Measurements from ENCODE around the gene HSDL1. TPM values are rescaled to one million over a fixed set of nuclear protein-coding genes. Genes with fewer than 3 reads are reported as not detected.

HSDL1 gene
- polyA plus RNA-seq, 2 of the 4 experiments (the other 2 are of a cell fraction) = 17.9 to 24.9 TPM

DNA sequence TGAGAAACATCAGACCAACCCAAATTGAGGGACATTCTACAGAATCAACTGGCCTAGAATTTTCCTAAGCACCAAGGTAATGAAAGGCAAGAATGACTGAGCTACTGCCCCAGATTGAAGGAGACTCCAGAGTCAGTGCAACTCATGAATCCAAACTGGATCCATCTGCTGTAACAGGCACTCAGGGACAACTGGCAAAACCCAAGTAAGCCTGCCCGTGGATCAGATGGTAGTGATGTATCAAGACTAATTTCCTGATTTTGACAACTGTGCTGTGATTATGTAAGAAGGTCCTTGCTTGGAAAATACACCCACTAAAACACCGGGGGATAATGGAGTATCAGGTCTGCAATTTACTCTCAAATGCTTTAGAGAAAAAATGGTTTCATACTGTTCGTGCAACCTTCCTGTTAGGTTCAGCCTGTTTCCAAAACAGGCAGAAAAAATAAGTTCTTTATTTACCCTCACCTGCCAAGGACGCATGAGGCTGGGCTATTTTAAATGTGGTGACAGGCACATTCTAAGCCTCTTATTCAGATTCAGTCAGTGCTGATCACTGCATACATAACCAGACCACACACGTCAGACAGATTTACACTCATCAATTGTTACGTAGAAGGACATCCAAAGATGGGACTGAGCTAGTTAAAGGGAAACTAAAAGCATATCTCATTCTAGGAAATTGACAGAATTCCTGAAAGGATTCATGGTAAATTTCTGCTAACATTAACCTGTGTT is 35.2 kb downstream of the HSDL1 start:
- Histone ChIP-seq H3K4me3 (no peak overlapping the region), H3K27ac (no peak overlapping the region), H3K9me3 (no peaks in the 10 kb centered on the region), H3K4me2 (no peak overlapping the region), H3K4me1 (no peaks in the 10 kb centered on the region)
- no peak for DNase-seq (ENCODE audit: low read depth in 1 of 2, low spot score in 1 of 2)
- POLR2A ChIA-PET = no interaction called here
- TF ChIP-seq TP53 (CRISPR knock-in tag; IDR thresholded peaks at IDR 0.05) = no peak
- TF ChIP-seq FOSB (CRISPR knock-in tag; IDR thresholded peaks at IDR 0.05) = no peak
- TF ChIP-seq, protein P1, sequence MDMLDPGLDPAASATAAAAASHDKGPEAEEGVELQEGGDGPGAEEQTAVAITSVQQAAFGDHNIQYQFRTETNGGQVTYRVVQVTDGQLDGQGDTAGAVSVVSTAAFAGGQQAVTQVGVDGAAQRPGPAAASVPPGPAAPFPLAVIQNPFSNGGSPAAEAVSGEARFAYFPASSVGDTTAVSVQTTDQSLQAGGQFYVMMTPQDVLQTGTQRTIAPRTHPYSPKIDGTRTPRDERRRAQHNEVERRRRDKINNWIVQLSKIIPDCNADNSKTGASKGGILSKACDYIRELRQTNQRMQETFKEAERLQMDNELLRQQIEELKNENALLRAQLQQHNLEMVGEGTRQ (IDR thresholded peaks at IDR 0.05) = no peak
- TF ChIP-seq EHF (CRISPR knock-in tag; IDR thresholded peaks at IDR 0.05) = no peak
- TF ChIP-seq SMC3 (IDR thresholded peaks at IDR 0.05) = no peak
- no peak for TF ChIP-seq GATA3 (IDR thresholded peaks at IDR 0.05; ENCODE audit: borderline replicate concordance)
- no peak for TF ChIP-seq NFE2L2 (conservative IDR thresholded peaks at IDR 0.05; ENCODE audit: low read length)
- CTCF ChIA-PET = interaction anchor here (0.7 to 1.0 kb wide), 2 partner anchors 12 to 44 kb away, joined by 3 read pairs; no protein-coding TSS in a partner anchor
- no peak for FAIRE-seq
- 91% methylated on average over 6 of the region's 6 CpGs for WGBS (ENCODE audit: missing lambda C conversion rate)
- no peak for ATAC-seq

DNA sequence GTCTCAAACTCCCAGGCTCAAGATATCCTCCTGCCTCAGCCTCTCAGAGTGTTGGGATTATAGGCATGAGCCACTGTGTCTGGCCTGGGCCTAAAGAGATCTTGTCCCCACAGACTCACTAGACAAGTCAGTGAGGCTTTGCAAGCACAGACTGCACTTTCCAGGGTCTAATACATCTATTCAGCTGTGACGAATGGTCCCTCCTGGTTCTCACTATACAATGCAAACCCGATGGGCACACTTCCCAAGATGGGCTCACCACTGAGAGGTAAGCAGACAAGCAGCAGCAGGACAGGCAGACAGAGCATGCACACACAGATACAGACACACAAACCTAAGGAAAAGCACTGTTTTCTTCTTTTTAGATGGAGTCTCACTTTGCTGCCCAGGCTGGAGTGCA is 37.1 kb downstream of the HSDL1 start:
- 85% methylated on average over 2 of the region's 2 CpGs for WGBS (ENCODE audit: missing lambda C conversion rate)
- FAIRE-seq (no peak), DNase-seq (ENCODE audit: low read depth in 1 of 2, low spot score in 1 of 2) (no peak), ATAC-seq (no peak)
- POLR2A ChIA-PET = interaction anchor here (0.8 kb wide), 1 partner anchor 9 kb away, joined by 4 read pairs; the partner anchor contains the start of gene MBTPS1
- no peaks in the 10 kb centered on the region for H3K9me3 ChIP-seq
- no peak overlapping the region for H3K4me2 ChIP-seq
- peaks cover 11% of the 10 kb centered on the region; the same call in 2 of the 3 replicates for H3K4me1 ChIP-seq
- CTCF ChIA-PET = interaction anchor here (0.8 to 2.5 kb wide), 5 partner anchors 8 to 282 kb away, joined by 3 to 9 read pairs (median 3); partner anchors contain the start of gene MBTPS1
- TF ChIP-seq TP53 (CRISPR knock-in tag; IDR thresholded peaks at IDR 0.05) = no peak
- TF ChIP-seq, protein P2, sequence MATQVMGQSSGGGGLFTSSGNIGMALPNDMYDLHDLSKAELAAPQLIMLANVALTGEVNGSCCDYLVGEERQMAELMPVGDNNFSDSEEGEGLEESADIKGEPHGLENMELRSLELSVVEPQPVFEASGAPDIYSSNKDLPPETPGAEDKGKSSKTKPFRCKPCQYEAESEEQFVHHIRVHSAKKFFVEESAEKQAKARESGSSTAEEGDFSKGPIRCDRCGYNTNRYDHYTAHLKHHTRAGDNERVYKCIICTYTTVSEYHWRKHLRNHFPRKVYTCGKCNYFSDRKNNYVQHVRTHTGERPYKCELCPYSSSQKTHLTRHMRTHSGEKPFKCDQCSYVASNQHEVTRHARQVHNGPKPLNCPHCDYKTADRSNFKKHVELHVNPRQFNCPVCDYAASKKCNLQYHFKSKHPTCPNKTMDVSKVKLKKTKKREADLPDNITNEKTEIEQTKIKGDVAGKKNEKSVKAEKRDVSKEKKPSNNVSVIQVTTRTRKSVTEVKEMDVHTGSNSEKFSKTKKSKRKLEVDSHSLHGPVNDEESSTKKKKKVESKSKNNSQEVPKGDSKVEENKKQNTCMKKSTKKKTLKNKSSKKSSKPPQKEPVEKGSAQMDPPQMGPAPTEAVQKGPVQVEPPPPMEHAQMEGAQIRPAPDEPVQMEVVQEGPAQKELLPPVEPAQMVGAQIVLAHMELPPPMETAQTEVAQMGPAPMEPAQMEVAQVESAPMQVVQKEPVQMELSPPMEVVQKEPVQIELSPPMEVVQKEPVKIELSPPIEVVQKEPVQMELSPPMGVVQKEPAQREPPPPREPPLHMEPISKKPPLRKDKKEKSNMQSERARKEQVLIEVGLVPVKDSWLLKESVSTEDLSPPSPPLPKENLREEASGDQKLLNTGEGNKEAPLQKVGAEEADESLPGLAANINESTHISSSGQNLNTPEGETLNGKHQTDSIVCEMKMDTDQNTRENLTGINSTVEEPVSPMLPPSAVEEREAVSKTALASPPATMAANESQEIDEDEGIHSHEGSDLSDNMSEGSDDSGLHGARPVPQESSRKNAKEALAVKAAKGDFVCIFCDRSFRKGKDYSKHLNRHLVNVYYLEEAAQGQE (IDR thresholded peaks at IDR 0.05) = no peak
- TF ChIP-seq TFCP2L1 (CRISPR knock-in tag; IDR thresholded peaks at IDR 0.05) = no peak
- no peak for TF ChIP-seq CEBPB (IDR thresholded peaks at IDR 0.05)
- TF ChIP-seq RFX5 (IDR thresholded peaks at IDR 0.05) = no peak
- TF ChIP-seq, protein P3, sequence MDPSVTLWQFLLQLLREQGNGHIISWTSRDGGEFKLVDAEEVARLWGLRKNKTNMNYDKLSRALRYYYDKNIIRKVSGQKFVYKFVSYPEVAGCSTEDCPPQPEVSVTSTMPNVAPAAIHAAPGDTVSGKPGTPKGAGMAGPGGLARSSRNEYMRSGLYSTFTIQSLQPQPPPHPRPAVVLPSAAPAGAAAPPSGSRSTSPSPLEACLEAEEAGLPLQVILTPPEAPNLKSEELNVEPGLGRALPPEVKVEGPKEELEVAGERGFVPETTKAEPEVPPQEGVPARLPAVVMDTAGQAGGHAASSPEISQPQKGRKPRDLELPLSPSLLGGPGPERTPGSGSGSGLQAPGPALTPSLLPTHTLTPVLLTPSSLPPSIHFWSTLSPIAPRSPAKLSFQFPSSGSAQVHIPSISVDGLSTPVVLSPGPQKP (IDR thresholded peaks at IDR 0.05; ENCODE audit: low read depth, low read length) = no peak
- TF ChIP-seq, protein P4, sequence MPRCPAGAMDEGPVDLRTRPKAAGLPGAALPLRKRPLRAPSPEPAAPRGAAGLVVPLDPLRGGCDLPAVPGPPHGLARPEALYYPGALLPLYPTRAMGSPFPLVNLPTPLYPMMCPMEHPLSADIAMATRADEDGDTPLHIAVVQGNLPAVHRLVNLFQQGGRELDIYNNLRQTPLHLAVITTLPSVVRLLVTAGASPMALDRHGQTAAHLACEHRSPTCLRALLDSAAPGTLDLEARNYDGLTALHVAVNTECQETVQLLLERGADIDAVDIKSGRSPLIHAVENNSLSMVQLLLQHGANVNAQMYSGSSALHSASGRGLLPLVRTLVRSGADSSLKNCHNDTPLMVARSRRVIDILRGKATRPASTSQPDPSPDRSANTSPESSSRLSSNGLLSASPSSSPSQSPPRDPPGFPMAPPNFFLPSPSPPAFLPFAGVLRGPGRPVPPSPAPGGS (IDR thresholded peaks at IDR 0.05) = no peak
- no peak for TF ChIP-seq RNF2 (IDR thresholded peaks at IDR 0.05; ENCODE audit: borderline replicate concordance, low read depth)
- no peak for TF ChIP-seq MYC (IDR thresholded peaks at IDR 0.05; ENCODE audit: borderline replicate concordance, low read length)
- TF ChIP-seq ESRRA (IDR thresholded peaks at IDR 0.05; ENCODE audit: borderline replicate concordance, low read length) = no peak
- no peak for TF ChIP-seq NR3C1 (IDR thresholded peaks at IDR 0.05)
- no peak for TF ChIP-seq ZSCAN20 (CRISPR knock-in tag; IDR thresholded peaks at IDR 0.05)
- no peak for TF ChIP-seq RCOR1 (IDR thresholded peaks at IDR 0.05; ENCODE audit: low read depth, low read length)
- no peak for TF ChIP-seq PHF8 (IDR thresholded peaks at IDR 0.05; ENCODE audit: borderline replicate concordance, low read depth)
- no peak for TF ChIP-seq CHD2 (IDR thresholded peaks at IDR 0.05; ENCODE audit: low read length, partially characterized antibody)
- TF ChIP-seq EP300 (IDR thresholded peaks at IDR 0.05) = no peak
- TF ChIP-seq JUNB (IDR thresholded peaks at IDR 0.05) = no peak
- no peak for TF ChIP-seq HEYL (CRISPR knock-in tag; IDR thresholded peaks at IDR 0.05)
- TF ChIP-seq FOSL2 (IDR thresholded peaks at IDR 0.05) = no peak
- no peak for TF ChIP-seq FOSL2 (CRISPR knock-in tag; IDR thresholded peaks at IDR 0.05)
- H3K4me3 ChIP-seq = no peak overlapping the region
- no peak overlapping the region for H3K27ac ChIP-seq
